ENCODE results near the gene SMIM24. TPM values are rescaled to one million over a fixed set of nuclear protein-coding genes. Genes with fewer than 3 reads are reported as not detected.
A peak's percentile ranks its signal among the peaks of the same experiment; 100 is the strongest.

SMIM24 gene
- total RNA-seq, 3 donors from 2014 or later: 8.5 to 62.5 (median 41.8) TPM

DNA sequence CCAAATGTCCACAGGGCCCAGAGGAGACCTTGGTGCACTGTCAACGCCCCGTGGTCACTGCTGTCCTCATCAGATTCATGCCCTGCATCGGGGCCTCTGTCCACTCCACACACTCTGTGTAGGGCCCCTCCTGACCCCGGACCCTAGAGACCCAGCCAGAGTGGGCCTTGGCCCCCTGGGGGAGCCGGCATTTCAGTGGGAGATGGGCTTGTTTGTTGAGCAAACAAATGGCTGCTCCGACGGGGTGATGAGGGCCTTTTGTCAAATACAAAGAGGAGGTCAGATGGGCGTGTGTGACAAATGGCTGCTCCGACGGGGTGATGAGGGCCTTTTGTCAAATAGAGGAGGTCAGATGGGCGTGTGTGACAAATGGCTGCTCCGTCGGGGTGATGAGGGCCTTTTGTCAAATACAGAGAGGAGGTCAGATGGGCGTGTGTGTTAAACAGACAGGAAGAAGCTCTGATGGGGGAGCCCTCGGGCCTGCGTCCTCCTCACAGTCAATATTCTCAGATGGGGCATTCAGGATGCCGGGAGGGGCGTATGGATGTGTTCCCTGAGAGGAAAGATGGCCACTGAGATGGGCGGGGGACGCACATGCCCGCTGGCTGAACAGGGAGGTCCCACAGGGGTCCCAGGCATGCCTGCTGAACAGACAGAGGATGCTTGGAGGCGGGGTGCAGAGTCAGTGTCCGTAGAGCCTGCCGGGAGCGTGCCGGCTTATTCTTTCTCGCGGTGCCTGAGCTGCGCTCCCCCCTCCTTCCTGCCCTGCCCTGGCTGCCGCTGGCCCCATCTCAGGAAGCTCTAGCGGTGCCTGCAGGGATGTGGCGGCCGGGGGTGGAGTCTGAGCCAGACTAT lies 36.3 kb downstream of the SMIM24 start:
- Histone ChIP-seq H3K4me3 (no peak overlapping the region), H3K4me1 (ENCODE audit: low read depth) (peaks cover 3% of the 10 kb centered on the region), H3K36me3 (ENCODE audit: low read depth) (no peaks in the 10 kb centered on the region), H3K9me3 (no peaks in the 10 kb centered on the region)
- TF ChIP-seq CTCF (IDR thresholded peaks at IDR 0.05): no peak
- ATAC-seq (no peak), DNase-seq (no peak)
- intact Hi-C loops (cut with DNase I, micrococcal nuclease): no loop called here

GRCh38 chr19:3442487-3443071 lies 37.7 kb downstream of the SMIM24 start:
- H3K4me3 ChIP-seq: no peak overlapping the region
- peaks cover 3% of the 10 kb centered on the region for H3K4me1 ChIP-seq (ENCODE audit: low read depth)
- no peaks in the 10 kb centered on the region for H3K36me3 ChIP-seq (ENCODE audit: low read depth)
- H3K9me3 ChIP-seq: no peaks in the 10 kb centered on the region
- DNase-seq (no peak), ATAC-seq (no peak)
- no peak for TF ChIP-seq CTCF (IDR thresholded peaks at IDR 0.05)
- intact Hi-C loops (cut with DNase I, micrococcal nuclease): no loop called here

GRCh38 chr19:3441986-3442329 lies 38.4 kb downstream of the SMIM24 start:
- no peak for ATAC-seq
- intact Hi-C loops (cut with DNase I, micrococcal nuclease): no loop called here
- Histone ChIP-seq H3K9me3 (no peaks in the 10 kb centered on the region), H3K4me3 (no peak overlapping the region), H3K4me1 (ENCODE audit: low read depth) (peaks cover 3% of the 10 kb centered on the region), H3K36me3 (ENCODE audit: low read depth) (no peaks in the 10 kb centered on the region)
- no peak for TF ChIP-seq CTCF (IDR thresholded peaks at IDR 0.05)
- no peak for DNase-seq

DNA sequence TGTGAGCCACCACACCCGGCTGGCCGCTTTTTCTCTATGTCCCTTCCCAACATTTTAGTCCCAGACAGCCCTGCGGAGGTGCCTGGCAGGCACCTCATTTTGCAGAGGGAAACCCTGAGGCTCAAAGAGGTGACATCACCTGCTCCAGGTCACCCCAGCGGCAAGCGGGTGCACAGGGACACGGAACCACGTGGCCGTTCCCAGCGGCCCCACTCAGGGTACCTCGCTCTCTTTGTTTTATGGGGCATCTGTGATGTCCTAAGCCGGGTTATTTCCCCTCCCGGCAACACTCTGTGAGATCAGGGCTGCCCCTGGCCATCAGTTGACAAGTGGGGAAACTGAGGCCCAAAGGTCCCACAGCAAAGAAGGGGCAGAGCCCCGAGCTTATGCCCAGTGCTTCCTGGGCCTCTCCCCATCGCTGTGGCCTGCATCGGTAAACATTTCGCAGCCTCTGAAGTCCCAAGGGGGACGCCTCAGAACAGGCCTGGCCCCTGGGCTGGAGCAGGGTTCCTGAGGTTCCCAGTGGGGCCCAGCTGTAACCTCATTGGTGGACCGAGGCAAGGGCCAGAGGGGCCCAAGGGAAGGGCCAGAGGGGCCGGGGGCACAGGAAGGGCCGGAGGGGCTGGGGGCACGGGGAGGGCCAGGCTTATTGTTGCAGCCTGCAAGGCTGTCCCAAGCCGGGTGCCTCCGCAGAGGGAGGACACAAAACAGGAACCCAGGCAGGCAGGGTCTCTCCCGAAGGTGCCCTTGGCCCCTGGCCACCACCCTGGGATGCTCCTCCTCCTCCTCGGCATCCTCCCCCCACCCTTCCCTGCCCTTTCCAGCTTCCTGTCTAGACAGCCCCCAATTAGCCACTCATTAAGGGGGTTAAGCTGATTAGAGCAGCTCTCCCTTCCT lies 39.0 kb downstream of the SMIM24 start:
- no peak for ATAC-seq
- Histone ChIP-seq H3K36me3 (ENCODE audit: low read depth) (no peaks in the 10 kb centered on the region), H3K4me1 (ENCODE audit: low read depth) (peaks cover 3% of the 10 kb centered on the region), H3K9me3 (no peaks in the 10 kb centered on the region), H3K4me3 (no peak overlapping the region)
- intact Hi-C loops (cut with DNase I, micrococcal nuclease): no loop called here
- DNase-seq: no peak
- no peak for TF ChIP-seq CTCF (IDR thresholded peaks at IDR 0.05)

GRCh38 chr19:3440082-3440481 lies 40.2 kb downstream of the SMIM24 start:
- peak; percentile 71 for ATAC-seq
- DNase-seq: peak in 2 of 3 donors; percentile 74 to 76

More at GRCh38 chr19:3440082-3440481, 40.2 kb downstream of the SMIM24 start:
- no peak overlapping the region for H3K4me3 ChIP-seq
- H3K9me3 ChIP-seq: no peaks in the 10 kb centered on the region
- H3K36me3 ChIP-seq (ENCODE audit: low read depth): no peaks in the 10 kb centered on the region
- TF ChIP-seq CTCF (IDR thresholded peaks at IDR 0.05): peak; percentile 43
- intact Hi-C loops (cut with DNase I, micrococcal nuclease): no loop called here
- H3K4me1 ChIP-seq (ENCODE audit: low read depth): peaks cover 3% of the 10 kb centered on the region

Data from mucosa of descending colon (tissue), 3 donors.